Activated naive CD4-positive, alpha-beta T cell (primary cell): ENCODE measurements around the gene ZGRF1.
"Not testable (repeated sequence)": the region's sequence is repeated elsewhere in the genome, so short reads cannot be mapped to it uniquely, and the experiment has no call there.

ENCODE experiments used
- DNase-seq, 4 experiments: peaks; one replicate each; lab custom pipeline; 2025; lab: John Stamatoyannopoulos, UW

The ZGRF1 gene

GRCh38 chr4:112636688-112637551 is at the start of gene ZGRF1, which contains the start of gene LARP7:
Gene ZGRF1 (minus strand): TSS chr4:112636909. CDS start chr4:112633176, 3,733 bp downstream.
Gene LARP7 (plus strand): TSS chr4:112637143. CDS start chr4:112644670, 7,527 bp downstream.
- DNase-seq: peak; percentile 89 to 95 (median 94)

GRCh38 chr4:112680996-112681395 is 44.3 kb upstream of the ZGRF1 start:
- no peak for DNase-seq

- no peak for DNase-seq
Measured at GRCh38 chr4:112677519-112678091, 40.9 kb upstream of the ZGRF1 start.

GRCh38 chr4:112674376-112674775 is 37.7 kb upstream of the ZGRF1 start:
- no peak for DNase-seq

GRCh38 chr4:112673686-112674085 is 37.0 kb upstream of the ZGRF1 start:
- DNase-seq: no peak

- DNase-seq: no peak
Measured at GRCh38 chr4:112673076-112673475, 36.4 kb upstream of the ZGRF1 start.

GRCh38 chr4:112668131-112668530 is 31.4 kb upstream of the ZGRF1 start:
- DNase-seq: no peak

- DNase-seq: no peak
Measured at GRCh38 chr4:112664611-112665010, 27.9 kb upstream of the ZGRF1 start.

- DNase-seq: not testable (repeated sequence)
Measured at GRCh38 chr4:112656115-112656514, 19.4 kb upstream of the ZGRF1 start.

- DNase-seq: no peak
Measured at GRCh38 chr4:112655270-112655669, 18.6 kb upstream of the ZGRF1 start.

- DNase-seq: no peak
Measured at GRCh38 chr4:112652216-112652615, 15.5 kb upstream of the ZGRF1 start.

GRCh38 chr4:112651641-112652040 is 14.9 kb upstream of the ZGRF1 start:
- DNase-seq: no peak

GRCh38 chr4:112650332-112650731 is 13.6 kb upstream of the ZGRF1 start:
- DNase-seq: no peak

GRCh38 chr4:112649055-112649408 is 12.3 kb upstream of the ZGRF1 start:
- DNase-seq: no peak

- DNase-seq: no peak
Measured at GRCh38 chr4:112648263-112649054, 11.8 kb upstream of the ZGRF1 start.

GRCh38 chr4:112647785-112648184 is 11.1 kb upstream of the ZGRF1 start:
- DNase-seq: no peak

GRCh38 chr4:112646632-112647537 is 10.2 kb upstream of the ZGRF1 start:
- no peak for DNase-seq

GRCh38 chr4:112645541-112646329 is 9.0 kb upstream of the ZGRF1 start:
- no peak for DNase-seq

GRCh38 chr4:112644595-112645535 is 8.2 kb upstream of the ZGRF1 start:
- DNase-seq: not testable (repeated sequence)

GRCh38 chr4:112642526-112642925 is 5.8 kb upstream of the ZGRF1 start:
- DNase-seq: no peak
